Activated CD4-positive, alpha-beta T cell treated with anti-CD3 and anti-CD28 coated beads, Interleukin-2, amount 50 U/mL, for 24 hours (primary cell): ENCODE results near the gene EXOSC7.
"Not testable (repeated sequence)": the region's sequence is repeated elsewhere in the genome, so short reads cannot be mapped to it uniquely, and the experiment has no call there.

Experiments
- DNase-seq, 2 donors: peaks; one replicate each; pipeline ENCODE4 v3.0.0-alpha.2; 2020; ENCODE audit warnings: low read depth in 1 of 2, low spot score in 1 of 2

Gene EXOSC7

GRCh38 chr3:45053805-45054195 is 77.8 kb downstream of the EXOSC7 start:
- DNase-seq, result not testable (repeated sequence)

- no peak for DNase-seq
Measured at GRCh38 chr3:45054196-45054857, 78.3 kb downstream of the EXOSC7 start.

DNA sequence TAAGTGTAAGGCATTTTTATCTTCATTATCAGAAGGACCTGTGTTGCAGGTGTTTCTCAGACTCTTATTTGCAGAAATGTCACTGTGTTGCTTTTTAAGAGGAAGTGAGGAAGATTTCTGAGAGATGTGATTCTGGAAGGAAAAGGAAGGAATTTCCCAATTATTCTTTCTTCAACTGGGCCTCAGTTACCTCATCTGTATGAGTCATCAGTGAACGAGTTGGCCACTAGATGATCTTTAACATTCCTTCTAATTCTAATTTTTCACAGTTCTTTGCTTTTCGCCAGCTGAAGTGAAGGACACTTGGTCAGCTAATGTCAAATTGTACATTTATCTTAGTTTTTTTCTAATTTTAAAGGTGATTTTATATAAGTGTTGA is 79.0 kb downstream of the EXOSC7 start:
- DNase-seq, result no peak

DNA sequence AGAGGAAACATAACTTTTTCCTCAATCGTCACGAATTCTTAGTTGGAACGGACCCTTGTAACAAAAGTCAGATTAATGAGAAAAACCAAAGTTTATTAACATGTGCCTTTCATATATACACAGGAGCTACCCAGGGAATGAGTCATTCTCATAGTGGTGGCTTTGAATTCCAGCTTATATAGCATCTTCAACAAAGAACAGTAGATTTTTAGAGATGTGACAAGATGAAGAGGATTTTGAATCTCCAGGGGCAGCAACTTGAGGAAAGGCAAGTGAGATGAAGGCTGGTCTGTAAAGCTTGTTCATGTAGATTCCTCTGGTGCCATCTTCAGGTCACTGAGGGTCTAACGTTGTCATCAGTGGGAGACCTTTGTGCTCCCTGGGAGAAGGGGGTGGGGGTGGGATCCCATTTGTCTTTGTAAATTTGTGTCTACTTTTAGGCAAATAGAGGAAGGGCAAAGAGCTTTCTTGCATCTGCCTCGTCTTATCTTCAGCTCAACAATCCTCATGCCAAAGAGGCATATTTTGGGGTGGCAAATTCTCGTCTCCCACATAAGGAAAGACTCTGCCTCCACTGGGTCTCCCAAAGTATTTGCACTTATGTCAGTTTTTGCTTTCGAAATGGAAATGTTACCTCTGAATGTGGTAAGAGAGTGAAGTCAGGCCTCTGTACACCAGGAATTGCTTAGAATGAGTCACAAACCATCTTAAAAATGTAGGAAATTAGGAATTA is 79.5 kb downstream of the EXOSC7 start:
- no peak for DNase-seq

GRCh38 chr3:45056608-45057301 is 80.7 kb downstream of the EXOSC7 start:
- no peak for DNase-seq

DNA sequence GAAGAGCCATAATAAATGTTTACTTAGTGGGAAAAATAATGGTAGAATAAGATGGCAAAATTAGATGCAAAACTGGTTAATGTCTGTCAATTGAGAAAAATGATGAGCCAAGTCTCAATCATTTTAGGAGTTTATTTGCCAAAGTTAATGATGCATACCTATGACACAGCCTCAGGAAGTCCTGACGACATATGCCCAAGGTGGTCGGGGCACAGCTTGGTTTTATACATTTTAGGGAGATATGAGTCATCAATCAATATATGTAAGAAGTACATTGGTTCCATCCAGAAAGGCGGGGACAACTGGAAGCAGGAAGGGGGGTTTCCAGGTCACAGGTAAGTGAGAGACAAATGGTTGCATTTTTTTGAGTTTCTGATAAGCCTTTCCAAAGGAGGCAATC is 81.5 kb downstream of the EXOSC7 start:
- no peak for DNase-seq

DNA sequence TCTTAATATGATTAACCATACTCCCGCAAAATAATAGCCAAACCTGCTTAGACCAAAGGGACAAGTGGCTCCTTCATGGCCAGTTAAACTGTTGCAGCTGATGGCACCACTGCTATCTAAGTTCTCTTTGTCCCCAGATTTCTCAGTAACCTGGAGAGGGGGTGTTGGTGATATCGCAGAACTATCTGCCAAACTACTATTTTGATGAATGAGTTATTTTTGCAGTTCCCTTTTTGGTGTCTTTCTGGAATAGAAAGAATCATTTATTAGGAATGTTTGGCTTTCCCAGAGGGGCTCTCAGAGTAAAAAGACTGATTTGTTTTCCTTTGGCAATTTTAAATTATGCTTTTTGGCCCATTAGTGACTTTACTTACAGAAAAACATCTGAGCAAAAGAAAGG is 83.1 kb downstream of the EXOSC7 start:
- no peak for DNase-seq

- no peak for DNase-seq
Measured at GRCh38 chr3:45060165-45060892, 84.3 kb downstream of the EXOSC7 start.
